ENCODE data around the gene FGG. TPM values are rescaled to one million over a fixed set of nuclear protein-coding genes. Genes with fewer than 3 reads are reported as not detected.

Gene FGG
- total and polyA plus RNA-seq, 2 of the 8 experiments (the other 6 are each of a cell fraction or from before 2014, with no cell fraction given): not detected

DNA sequence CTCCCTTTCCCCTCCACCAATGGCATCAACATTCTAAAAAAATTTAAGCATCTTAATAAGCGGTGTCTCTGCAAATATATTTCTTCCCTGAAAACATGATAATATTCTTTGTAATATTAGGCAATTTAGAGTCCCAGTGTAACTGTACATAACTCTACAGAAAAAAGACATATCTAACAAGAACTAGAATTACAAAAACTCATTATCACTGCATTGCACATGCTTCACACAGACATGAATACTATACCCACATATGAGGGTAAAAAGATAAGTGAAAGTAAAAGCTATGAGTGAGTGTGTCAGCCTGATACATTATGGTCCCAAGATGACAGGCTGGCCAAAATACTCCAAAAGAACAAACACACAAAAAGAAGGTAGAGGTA, 52.0 kb downstream of the FGG start:
- H3K36me3 ChIP-seq (ENCODE audit: control insufficient read depth in 2 of 4, insufficient read depth in 4 of 4, low read length in 3 of 4): no peaks in the 10 kb centered on the region
- H3K23ac ChIP-seq (ENCODE audit: insufficient read length): no peak overlapping the region
- no peak for FAIRE-seq
- H4K8ac ChIP-seq (ENCODE audit: extremely low read depth, insufficient read depth, low read length): no peak overlapping the region
- no peak overlapping the region for H2BK15ac ChIP-seq (ENCODE audit: low read length)
- H3K9ac ChIP-seq (replicated peaks in 1 of 4; ENCODE audit: extremely low read depth in 1 of 4, low read depth in 3 of 4, low read length in 3 of 4): no peak overlapping the region
- H3K27ac ChIP-seq (ENCODE audit: low read depth, low read length): no peak overlapping the region
- H3K4me2 ChIP-seq (ENCODE audit: insufficient read depth in 1 of 2, low read depth in 2 of 2, low read length in 2 of 2): no peak overlapping the region
- no peaks in the 10 kb centered on the region for H3K79me2 ChIP-seq (ENCODE audit: control insufficient read depth in 1 of 2, insufficient read depth in 2 of 2, low read length in 2 of 2)
- no peaks in the 10 kb centered on the region for H4K20me1 ChIP-seq (replicated peaks in 1 of 2; ENCODE audit: control insufficient read depth in 1 of 2, insufficient read depth in 2 of 2, low read length in 2 of 2)
- H3K4me3 ChIP-seq (ENCODE audit: extremely low read depth in 1 of 4, insufficient read depth in 2 of 4, low read depth in 3 of 4, low read length in 4 of 4): no peak overlapping the region
- 91% methylated on average over 1 of the region's 1 CpG; no CpG with 5 or more reads in 1 of the 2 experiments for WGBS, 2 experiments (ENCODE audit: extremely low coverage in 1 of 2, insufficient coverage in 1 of 2, insufficient read length in 1 of 2, insufficient replicate concordance in 2 of 2, low coverage in 1 of 2, low lambda C conversion rate in 2 of 2, missing lambda C conversion rate in 1 of 2)
- H3K4me1 ChIP-seq (replicated peaks in 1 of 4; ENCODE audit: control insufficient read depth in 3 of 4, insufficient read depth in 4 of 4, low read length in 3 of 4): no peaks in the 10 kb centered on the region
- H2BK20ac ChIP-seq (ENCODE audit: low read length): no peak overlapping the region
- H3K4ac ChIP-seq (replicated peaks; ENCODE audit: insufficient read length, low read depth, low read length): no peak overlapping the region
- H2BK12ac ChIP-seq (ENCODE audit: low read depth, low read length): no peak overlapping the region
- DNase-seq (ENCODE audit: low read depth in 1 of 2, low spot score in 2 of 2): no peak
- H3K27me3 ChIP-seq (replicated peaks in 1 of 4; ENCODE audit: control insufficient read depth in 3 of 4, extremely low read depth in 1 of 4, insufficient read depth in 3 of 4, low read length in 3 of 4): no peaks in the 10 kb centered on the region
- H2BK120ac ChIP-seq (replicated peaks; ENCODE audit: low read depth, low read length): no peak overlapping the region
- no peaks in the 10 kb centered on the region for H3K79me1 ChIP-seq (ENCODE audit: low read depth, low read length)
- H3K18ac ChIP-seq (ENCODE audit: extremely low read depth, low read length): no peak overlapping the region
- POLR2A ChIA-PET (ENCODE audit: partially characterized antibody): no interaction called here
- no peak overlapping the region for H2BK5ac ChIP-seq (ENCODE audit: low read depth, low read length)
- H4K91ac ChIP-seq (replicated peaks; ENCODE audit: insufficient read length, low read length): no peak overlapping the region
- CTCF ChIA-PET (ENCODE audit: partially characterized antibody): interaction anchor here (0.7 to 6.1 kb wide), 10 partner anchors 14 to 368 kb away, joined by 3 to 283 read pairs (median 14); partner anchors contain the start of gene FGG
- no peak overlapping the region for H3K14ac ChIP-seq (ENCODE audit: insufficient read length)
- H4K5ac ChIP-seq (ENCODE audit: insufficient read length, low read depth, low read length): no peak overlapping the region
- no peaks in the 10 kb centered on the region for H3K9me3 ChIP-seq (ENCODE audit: insufficient read depth in 2 of 2, low read depth in 1 of 2, low read length in 1 of 2)
- no peak overlapping the region for H3K56ac ChIP-seq (replicated peaks; ENCODE audit: insufficient read length, low read depth, low read length)
- no peak overlapping the region for H2AK5ac ChIP-seq (ENCODE audit: low read depth, low read length)
- H2AFZ ChIP-seq (ENCODE audit: low read length): no peak overlapping the region
- no peaks in the 10 kb centered on the region for H3K23me2 ChIP-seq (ENCODE audit: low read depth, low read length)
- no peak for TF ChIP-seq YY1 (IDR thresholded peaks at IDR 0.05; ENCODE audit: low read depth, low read length)
- TF ChIP-seq CTBP2 (IDR thresholded peaks at IDR 0.05; ENCODE audit: borderline replicate concordance, insufficient read depth, insufficient read length, low read length): no peak
- no peak for TF ChIP-seq JUN (IDR thresholded peaks at IDR 0.05; ENCODE audit: low read depth, low read length)
- TF ChIP-seq FOSL1 (IDR thresholded peaks at IDR 0.05; ENCODE audit: insufficient read depth, low read depth, low read length): no peak

Data from H1 (cell line).